ENCODE results near the gene FOXRED2.

FOXRED2 gene

DNA sequence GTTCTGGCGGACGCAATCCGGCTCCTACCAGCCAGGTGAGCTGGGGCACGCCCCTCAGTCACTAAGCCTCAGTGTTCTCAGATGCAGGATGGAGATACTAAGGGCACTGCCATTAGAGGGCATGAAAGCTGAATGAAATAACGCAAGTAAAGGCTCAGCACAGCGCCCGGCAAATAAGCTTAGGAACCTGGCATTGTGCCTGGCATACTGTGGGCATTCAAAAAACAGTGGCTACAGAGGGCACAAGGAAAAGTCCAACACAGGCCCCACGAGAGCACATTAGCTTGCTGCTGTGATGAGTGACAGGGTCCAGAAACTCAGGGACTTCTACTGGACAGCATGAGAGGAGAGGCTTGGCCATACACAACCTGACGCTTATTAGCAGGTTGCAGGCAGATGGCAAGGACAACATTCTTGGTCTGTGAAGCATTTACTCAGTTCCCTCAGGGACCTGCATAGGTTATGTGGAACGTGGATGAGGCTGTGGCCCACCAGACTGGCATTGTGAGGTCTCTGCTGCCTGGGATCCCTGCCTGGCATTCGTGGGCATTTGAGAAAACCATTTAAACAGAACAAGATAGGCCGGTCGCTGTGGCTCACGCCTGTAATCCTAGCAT lies 37.6 kb downstream of the FOXRED2 start:
- TF ChIP-seq, protein P1, sequence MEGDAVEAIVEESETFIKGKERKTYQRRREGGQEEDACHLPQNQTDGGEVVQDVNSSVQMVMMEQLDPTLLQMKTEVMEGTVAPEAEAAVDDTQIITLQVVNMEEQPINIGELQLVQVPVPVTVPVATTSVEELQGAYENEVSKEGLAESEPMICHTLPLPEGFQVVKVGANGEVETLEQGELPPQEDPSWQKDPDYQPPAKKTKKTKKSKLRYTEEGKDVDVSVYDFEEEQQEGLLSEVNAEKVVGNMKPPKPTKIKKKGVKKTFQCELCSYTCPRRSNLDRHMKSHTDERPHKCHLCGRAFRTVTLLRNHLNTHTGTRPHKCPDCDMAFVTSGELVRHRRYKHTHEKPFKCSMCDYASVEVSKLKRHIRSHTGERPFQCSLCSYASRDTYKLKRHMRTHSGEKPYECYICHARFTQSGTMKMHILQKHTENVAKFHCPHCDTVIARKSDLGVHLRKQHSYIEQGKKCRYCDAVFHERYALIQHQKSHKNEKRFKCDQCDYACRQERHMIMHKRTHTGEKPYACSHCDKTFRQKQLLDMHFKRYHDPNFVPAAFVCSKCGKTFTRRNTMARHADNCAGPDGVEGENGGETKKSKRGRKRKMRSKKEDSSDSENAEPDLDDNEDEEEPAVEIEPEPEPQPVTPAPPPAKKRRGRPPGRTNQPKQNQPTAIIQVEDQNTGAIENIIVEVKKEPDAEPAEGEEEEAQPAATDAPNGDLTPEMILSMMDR (IDR thresholded peaks at IDR 0.05; ENCODE audit: low read depth, low read length) = no peak
- DNase-seq (ENCODE audit: extremely low read depth, low read depth) = no peak

DNA sequence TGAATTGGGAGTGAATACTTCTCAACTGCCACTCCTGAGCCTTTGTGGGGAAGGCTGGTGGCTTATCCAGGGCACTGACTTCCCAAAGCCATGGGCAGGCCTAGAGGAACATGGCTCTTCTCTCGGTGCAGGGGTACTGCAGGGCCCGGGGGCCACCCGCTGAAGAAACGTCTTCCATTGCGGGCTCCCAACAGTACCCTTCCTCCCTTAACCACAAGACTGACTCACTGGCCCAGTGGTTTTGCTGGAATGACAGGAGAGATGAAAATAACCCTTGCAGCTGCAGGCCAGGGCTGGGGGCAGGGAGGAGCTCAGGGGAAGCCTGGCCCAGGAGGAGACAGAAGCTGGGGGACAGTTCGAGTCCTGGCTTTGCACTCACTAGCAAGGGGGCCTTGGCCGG lies 38.9 kb downstream of the FOXRED2 start:
- DNase-seq (ENCODE audit: extremely low read depth, low read depth) = peak; percentile 81
- TF ChIP-seq, protein P1 (IDR thresholded peaks at IDR 0.05; ENCODE audit: low read depth, low read length) = no peak

DNA sequence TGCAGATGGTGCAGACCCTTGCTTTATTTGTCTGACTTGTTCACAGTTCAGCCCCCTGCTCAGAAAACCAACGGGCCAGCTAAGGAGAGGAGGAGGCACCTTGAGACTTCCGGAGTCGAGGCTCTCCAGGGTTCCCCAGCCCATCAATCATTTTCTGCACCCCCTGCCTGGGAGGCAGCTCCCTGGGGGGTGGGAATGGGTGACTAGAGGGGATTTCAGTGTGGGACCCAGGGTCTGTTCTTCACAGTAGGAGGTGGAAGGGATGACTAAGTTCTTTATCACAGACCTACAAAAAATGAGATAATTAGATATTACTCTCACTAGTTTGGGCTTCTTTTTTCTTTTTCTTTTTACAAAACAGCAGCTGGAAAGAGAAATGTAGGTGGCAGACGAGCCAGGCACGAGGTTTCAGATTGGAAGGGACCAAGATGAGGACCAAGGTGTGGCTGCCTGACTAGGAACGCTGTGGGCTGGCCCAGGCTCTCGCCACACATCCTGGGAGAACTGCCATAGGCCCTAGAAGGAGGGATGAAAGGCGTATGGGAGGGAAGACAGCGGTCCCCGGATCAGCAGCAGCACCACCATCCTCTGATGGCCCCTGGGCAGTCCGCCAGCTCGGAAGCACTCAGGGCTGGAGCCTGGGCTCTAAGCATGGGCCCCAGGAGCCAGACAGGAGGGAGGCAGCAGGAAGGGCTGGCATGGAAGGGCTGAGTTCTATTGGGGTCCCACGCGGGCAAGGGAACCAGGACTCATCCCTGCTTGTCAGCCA lies 39.6 kb downstream of the FOXRED2 start:
- no peak for DNase-seq (ENCODE audit: extremely low read depth, low read depth)
- TF ChIP-seq, protein P1 (IDR thresholded peaks at IDR 0.05; ENCODE audit: low read depth, low read length) = no peak

DNA sequence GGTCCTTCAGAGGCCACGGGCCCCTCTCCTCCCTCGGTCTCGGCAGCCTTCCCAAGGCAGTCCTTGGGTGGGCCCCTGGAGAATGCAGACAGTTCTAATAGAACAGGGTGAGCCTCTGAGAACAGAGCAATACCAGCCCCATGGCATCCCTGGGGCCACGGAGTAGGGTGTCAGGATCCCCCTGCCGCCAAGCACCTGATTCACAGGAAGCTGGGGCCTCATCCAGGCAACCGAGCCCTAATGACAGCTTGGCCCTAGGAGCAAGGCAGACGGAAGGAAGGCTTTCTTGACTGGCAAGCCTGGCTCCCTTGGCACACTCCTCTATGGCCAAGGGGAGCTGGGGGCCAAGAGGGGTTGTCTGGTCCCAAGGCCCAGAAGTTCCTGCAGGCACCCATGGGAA lies 40.6 kb downstream of the FOXRED2 start:
- no peak for DNase-seq (ENCODE audit: extremely low read depth, low read depth)
- TF ChIP-seq, protein P1 (IDR thresholded peaks at IDR 0.05; ENCODE audit: low read depth, low read length) = no peak

DNA sequence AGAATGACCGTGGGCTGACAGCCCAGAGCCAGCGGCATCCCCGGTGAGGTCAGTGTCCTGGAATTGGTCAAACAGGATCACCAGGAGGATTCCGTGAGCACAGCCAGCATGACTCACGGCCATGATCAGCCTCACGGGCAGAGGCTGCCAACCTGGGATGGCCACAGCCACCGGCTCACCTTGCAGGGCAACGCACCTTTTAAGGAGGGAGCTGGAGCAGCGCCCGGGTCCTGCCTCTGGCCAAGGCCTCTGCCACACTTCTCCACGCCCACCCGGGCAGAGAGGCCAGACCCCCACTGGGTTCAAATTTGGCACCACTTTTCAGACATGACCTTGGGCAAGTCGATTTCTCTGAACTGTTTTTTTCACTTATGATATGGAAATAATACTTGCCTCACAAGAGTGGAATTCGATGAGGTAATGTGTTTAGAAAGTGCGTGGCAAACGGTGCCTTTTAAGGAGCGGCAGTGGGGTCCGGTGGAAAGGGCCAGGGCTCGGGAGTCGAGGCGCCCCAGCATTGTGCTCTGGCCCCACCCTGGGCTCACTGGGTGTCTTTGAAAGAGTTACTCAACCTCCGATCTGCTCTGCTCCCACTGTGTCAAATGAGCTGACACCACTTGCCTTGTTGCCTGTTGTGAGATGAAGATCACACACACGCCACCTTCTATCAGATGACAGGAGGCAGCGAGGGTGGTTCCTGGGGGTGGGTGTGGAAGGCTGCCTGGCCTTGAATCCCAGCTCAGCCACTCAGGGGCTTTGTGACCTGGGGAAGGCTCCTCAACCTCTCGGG lies 41.4 kb downstream of the FOXRED2 start:
- no peak for DNase-seq (ENCODE audit: extremely low read depth, low read depth)
- TF ChIP-seq, protein P1 (IDR thresholded peaks at IDR 0.05; ENCODE audit: low read depth, low read length) = no peak

DNA sequence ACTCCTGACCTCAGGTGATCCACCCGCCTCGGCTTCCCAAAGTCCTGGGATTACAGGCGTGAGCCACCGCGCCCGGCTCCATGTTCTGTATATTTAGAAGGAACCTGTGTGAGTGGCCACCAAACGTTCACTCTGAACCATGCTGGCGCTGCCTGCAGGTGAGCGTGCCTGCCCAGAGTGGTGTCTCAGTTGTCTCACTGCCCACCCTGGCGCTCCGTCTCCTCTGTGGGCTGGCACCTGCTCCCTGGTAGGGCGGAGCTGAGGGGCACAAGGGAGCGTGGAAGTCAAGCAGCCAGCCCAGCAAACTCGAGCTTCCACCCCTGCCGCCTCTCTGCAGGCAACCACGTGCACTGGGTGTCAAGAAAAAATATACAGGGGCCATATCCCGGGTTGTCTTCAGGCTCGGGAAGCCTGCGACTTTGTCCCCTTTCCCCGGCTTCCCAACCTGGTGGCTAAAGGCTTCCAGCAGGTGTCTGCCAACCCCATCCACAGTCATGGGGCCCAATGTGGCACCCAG lies 42.1 kb downstream of the FOXRED2 start:
- no peak for DNase-seq (ENCODE audit: extremely low read depth, low read depth)
- TF ChIP-seq, protein P1 (IDR thresholded peaks at IDR 0.05; ENCODE audit: low read depth, low read length) = no peak

All from AG09319 (cell line).